NCI-H82 (cell line): ENCODE data around the gene DEPDC7.
A peak's percentile ranks its signal among the peaks of the same experiment; 100 is the strongest.
"Not testable (repeated sequence)": the region's sequence is repeated elsewhere in the genome, so short reads cannot be mapped to it uniquely, and the experiment has no call there.

Source experiments
- DNase-seq: peaks from one replicate; lab custom pipeline; 2025; lab: John Stamatoyannopoulos, UW

DEPDC7 gene

DNA sequence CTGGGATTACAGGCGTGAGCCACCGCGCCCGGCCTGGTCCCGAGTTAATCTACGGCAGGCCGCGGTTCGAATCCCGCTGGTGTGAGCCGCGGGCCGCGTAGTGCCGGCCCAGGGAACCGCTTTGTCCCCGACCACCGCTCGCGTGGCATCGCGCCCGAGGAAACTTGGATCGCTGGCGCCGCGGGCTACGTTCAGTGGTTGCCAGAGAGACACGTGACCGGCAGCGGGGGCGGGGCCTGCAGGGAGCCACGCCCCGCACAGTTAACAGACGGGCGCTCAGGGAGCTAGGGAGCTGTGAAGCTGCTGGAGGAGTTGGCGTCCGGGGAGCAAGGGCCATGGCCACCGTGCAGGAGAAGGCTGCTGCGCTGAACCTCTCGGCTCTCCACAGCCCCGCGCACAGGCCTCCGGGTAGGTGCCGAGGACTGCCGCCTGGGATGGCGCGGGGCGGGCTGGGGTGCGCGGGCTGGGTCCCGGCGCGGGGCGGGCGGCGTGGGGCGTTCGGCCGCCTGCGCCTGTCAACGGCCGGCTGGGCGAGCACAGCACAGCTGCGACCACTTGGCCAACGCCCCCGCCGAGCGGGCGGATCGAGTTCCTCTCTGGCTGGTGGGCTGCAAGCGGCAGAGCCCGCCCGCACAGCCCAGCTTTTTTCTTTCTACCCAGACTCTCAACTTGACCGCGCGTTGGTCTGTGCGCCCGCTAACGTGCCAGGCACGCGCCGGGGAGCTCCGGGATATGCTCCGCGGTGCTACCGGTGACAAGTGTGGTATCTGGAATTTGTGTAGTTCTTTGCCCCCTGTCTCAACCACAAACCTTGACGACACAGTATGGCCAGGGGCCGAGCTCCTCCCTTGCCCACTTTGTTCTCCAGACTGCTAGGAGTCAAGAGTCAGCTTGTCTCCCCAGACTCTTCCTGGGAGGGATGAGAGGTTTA is at the start of gene DEPDC7:
TSS of gene DEPDC7 (plus strand) at position 258 of the 931 bp plus-strand sequence. CDS start at position 336, 78 bp downstream.
- peak; percentile 95 for DNase-seq

DNA sequence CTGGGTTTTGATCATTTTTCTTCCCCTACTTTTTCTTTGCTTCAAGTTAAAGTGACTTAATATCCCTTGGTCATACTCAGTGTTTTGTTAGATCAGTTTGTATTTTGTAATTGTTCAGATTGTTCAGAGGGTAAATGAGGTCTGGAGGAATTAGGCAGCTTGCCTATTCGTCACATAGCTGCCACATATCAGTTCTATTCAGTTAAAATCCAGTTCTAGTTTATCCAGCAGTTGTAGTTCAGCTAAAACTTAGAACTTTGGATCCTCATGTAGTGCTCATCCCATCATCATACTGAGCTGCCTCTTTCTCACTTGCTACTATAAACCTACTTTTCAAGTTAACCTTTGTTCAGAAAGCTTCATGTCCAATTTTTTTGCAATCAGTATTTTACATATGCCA is 47.1 kb upstream of the DEPDC7 start:
- no peak for DNase-seq

DNA sequence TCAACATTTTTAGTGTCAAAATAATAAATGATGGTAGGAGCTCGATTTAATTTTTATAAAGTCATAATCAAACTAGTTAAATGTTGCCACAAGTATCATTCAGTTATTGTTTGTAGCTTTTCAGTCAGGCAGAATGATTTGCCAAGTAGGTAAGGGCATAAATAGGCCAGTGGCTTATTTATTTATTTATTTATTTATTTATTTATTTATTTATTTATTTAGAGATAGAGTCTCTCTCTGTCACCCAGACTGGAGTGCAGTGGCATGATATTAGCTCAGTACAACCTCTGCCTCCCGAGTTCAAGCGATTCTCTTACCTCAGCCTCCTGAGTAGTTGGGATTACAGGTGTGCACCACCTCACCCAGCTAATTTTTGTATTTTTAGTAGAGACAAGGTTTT is 43.4 kb upstream of the DEPDC7 start:
- not testable (repeated sequence) for DNase-seq

DNA sequence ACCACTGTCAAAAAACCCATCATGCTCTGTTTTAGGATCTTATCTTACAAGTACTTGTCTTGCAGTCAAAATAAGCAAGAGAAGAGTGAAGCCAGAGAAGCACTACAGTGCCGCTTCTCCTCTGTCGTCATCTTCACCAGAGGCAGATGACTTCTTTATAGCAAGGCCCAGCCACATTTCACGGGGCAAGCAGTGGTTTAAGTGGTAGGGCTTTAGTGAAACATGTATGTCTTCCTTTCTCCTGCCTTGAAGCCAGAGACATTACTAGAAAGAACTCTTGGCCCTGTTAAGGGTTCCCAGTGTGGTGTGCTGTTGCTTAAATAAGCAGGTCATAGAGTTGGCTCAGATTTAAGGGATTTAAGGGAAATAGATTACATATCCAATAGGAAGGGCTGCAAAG is 42.9 kb upstream of the DEPDC7 start:
- no peak for DNase-seq

DNA sequence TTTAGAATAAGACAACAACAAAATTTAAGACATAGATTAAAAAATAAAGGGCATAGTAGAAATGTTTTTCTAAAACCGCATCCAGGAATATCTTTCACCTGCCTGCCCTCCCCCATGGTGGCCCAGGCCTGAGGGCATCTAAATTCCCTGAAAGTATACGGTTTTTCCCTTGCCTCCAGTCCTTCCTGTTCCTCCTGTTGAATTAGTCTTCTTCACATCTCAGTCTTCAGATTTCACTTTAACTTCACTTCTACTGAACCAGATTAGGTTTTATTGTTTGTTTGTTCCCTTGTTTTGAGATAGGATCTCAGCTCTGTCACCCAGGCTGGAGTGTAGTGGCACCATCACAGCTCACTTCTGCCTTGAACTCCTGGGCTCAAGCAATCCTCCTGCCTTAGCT is 33.1 kb upstream of the DEPDC7 start:
- no peak for DNase-seq

DNA sequence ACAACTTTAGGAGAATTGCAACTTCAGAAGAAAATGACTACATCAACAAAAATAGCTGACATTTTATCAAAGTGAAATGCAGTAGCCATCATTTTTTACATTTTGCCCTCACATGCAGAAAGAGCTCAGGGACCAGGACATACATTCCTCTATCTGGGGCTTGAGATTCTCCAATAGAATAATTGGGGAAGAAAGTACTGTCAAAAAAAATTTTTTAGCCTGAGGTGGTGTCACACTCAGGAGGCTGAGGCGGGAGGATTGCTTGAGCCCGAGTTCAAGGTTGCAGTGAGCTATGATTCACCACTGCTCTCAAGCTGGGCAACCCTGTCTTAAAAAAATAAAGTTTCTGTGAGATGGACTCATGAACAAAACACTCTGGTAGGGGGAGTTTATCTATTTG is 32.2 kb upstream of the DEPDC7 start:
- DNase-seq = no peak

DNA sequence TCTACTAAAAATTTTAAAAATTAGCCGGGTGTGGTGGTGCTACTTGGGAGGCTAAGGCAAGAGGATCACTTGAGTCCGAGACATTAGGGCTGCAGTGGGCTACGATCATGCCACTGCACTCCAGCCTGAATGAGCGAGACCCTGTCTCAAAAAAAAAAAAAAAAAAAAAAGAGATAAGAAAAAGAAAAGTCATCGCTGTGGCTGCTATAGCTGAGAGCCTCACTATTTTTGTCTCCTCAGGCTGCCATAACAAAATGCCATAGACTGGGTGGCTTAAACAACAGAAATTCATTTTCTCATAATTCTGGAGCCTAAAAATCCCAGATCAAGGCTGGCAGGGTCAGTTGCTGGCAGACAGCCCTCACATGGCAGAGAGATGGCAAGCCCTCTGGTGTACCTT is 30.1 kb upstream of the DEPDC7 start:
- no peak for DNase-seq

DNA sequence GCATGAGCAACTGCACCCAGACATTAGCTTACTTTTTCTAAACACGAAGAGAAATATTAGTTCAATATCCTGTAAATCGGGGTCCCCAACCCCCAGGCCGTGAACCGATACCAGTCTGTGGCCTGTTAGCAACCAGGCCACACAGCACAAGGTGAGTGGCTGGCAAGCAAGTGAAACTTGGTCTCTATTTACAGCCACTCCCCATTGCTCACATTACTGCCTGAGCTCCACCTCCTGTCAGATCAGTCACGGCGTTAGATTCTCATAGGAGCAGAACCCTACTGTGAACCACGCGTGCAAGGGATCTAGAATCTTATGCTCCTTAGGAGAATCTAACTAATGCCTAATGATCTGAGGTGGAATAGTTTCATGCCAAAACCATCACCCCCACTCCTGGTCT is 27.8 kb upstream of the DEPDC7 start:
- DNase-seq = no peak

DNA sequence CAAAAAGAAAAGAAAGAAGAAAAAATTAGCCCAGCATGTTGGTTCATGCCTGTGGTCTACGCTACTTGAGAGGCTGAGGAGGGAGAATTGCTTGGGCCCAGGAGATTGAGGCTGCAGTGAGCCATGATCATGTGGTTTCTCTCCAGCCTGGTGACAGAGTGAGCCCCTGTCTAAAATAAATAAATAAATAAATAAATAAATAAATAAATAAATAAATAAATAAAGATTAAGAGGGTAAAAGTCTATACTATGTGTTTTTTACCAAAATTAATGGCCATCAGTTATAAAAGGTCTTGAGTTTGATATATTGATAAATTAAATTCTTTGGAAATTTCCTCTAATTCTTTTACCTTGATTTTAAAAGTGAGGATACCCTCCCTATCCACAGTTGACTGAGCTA is 25.2 kb upstream of the DEPDC7 start:
- no peak for DNase-seq

DNA sequence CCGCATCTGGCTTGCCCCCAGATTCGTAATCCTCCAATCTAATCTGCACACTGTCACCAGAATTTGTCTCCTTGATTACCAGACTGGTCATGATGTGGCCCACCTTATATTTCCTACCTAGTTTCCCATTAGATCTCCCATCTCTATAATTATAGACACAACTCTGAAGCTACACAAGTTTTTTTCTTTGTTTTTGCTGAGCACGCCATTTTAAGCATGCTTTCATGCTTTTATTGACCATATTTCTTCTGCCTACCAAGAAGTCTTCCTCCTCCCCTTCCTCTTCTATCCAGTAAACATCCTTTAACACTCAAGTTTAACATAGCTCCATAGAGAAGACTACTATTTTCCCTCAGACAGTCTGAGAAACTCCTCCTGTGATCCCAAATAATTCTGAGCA is 24.3 kb upstream of the DEPDC7 start:
- no peak for DNase-seq

DNA sequence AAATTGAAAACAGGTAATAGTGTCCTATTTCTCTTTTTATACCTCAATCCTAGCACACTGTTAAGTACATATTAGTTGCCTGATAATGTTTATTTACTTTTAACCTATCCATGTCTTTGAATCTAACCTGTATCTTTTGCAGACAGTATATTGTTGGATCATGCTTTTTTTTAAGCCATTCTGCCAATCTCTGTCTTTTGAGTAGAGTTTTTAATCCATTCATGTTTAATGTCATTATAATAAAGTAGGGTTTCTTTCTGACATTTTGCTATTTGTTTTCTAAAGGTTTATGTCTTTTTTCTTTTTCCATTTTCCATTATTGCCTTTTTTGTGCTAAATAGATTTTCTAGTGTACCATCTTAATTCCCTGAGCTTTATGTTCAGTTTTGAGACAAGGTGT is 23.8 kb upstream of the DEPDC7 start:
- no peak for DNase-seq

DNA sequence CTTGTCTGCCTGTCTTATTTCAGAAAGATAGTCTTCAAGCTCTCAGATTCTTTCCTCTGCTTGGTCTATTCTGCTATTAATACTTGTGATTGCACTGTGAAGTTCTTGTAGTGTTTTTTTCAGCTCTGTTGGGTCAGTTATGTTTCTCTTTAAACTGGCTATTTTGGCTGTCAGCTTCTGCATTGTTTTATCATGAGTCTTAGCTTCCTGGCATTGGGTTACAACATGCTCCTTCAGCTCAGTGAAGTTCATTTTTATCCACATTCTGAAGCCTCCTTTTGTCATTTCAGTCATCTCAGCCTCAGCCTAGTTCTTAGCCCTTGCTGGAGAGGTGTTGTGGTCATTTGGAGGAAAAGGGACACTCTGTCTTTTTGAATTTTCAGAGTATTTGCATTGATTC is 15.5 kb upstream of the DEPDC7 start:
- DNase-seq = no peak

DNA sequence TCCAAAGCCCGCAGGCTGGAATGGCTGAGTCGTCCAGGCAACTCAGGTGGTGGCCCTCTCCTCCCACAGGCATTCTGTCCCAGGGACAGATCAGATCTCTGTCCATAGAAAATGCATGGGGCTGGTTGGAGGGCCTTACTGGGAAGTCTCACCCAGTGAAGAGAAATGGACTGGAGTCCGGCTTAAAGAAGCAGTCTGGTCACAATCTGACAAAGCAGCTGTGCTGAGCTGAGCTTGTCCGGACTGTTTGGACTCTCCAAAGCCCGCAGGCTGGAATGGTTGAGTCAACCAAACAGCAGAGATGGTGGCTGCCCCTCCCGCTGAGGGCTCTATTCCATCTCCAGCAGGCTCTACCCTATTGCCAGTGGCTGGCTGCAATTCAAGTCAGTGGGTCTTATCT is 14.4 kb upstream of the DEPDC7 start:
- DNase-seq = no peak

DNA sequence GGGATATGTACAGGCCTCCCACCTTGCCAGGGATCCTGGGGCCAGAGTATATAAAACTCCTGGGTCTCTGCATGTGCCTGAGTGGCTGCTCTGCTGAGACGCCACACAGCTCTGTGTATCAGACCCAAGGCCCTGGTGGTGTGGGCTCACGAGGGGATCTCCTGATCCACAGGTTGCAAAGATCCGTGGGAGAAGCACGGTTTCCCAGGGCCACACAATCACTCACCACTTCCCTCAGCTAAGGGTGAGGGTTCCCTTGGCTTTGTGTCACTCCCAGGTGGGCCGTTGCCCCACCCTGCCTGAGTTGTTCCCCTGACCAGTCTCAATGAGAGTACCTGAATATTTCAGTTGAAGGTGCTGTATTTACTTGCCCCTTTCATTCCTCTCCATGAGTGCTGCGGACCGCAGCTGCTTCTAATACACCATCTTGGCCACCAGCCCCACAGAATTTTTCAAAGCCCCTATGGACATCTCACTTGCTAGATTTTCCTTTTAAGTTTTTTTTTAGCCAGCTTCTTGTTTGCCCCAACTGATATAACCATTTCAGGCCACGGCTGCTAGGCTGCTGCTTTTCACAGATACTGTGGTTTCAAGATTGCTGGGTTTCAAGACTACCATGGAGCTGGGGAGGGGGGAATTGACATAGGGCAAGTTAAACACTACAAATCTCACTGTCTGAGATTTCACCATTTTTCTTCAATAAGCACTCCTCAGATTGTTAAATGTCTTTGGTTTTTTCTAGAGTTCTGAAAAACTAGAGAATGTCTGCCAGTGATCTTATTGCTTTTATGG is 13.7 kb upstream of the DEPDC7 start:
- DNase-seq = no peak

DNA sequence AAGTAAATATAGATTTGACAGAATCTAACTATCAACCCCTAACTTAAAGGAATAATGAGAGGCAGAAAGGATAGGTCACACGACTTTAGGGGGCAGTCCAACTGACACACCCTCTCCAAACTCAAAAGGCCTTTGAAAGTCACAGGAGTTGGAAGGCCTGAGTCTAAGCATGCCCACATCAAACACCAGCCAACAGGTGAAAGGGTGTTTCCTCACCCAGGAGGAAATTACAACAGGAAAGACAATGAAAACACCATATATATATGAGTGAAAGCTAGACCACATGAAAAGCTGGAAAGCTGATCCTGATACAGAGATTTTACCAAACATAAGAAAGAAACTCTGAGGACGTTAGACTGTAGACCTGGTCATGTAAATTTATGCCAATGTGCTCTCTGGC is 10.5 kb upstream of the DEPDC7 start:
- no peak for DNase-seq

DNA sequence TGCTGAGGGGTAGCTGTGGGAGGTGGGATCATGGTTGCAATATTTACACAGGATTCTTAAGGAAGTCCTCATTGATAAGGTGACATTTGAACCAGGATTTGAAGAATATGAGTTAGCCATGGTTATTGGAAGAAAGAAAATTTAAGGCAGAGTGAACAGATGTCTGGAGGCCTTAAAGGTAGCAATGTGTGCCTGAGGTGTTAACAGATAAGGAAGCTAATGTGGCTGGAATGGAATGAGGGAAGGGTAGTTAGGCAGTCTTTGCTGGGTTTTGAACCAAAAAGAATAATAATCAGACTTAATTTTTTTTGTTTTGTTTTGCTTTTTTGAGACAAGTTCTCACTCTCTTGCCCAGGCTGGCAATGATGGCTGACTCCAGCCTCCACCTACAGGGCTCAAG is 9.7 kb upstream of the DEPDC7 start:
- no peak for DNase-seq

DNA sequence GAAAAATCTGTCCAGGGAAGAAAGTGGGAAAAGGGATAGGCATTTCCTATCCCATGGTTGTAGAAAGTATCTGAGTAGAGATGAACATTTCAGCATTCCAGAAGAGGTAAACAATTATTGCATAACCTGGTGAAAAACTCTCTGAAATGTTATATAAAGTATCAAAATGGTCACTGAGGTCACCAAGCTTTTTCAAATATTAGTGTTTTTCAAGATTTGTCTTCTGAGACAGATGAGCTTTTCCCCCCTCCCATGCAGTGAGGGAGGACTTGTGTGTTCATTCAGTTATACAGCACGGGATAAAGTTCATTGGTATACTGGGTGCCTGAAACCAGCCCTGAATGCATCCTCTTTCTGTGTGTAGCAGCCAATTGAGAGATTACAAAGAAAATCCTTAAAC is 1.9 kb upstream of the DEPDC7 start:
- no peak for DNase-seq

DNA sequence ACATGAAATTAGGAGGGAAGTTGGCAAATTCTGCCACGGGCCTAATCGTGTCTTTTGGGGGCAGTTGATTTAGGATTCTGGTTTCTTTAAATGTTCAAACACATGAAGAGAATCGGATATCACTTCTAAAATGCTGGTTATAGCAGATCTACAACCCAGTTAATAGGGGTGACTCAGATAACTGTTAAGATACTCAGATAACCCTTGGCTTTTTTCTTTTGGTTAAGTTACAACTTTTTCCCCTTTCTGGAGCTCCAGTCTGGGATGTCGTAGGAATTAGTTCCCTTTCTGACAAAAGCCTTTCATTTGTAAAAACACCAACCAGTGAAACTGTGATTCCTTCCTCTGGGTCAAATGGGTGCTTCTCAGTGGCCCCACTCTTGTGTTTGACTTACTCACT is 976 bp downstream of the DEPDC7 start:
- DNase-seq = no peak

DNA sequence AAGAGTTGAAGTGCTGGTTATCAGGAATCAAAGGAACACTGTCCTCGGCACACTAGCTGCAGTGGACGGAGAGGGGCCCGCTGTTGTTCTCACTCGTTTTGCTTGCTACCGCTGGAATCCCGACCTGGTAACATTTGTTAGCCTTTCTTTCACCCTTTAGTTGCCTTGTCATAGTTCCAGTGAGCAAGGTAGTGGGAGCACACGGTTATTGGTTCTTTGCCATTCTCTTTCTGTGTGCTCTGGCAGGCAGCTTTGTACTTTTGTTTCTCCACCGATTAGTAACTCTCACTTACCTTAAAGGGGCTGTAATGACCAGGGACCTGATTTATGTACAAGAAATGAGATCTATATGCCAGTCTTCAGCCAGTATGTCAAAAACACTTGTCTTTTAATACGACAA is 1.8 kb downstream of the DEPDC7 start:
- DNase-seq = peak; percentile 47

DNA sequence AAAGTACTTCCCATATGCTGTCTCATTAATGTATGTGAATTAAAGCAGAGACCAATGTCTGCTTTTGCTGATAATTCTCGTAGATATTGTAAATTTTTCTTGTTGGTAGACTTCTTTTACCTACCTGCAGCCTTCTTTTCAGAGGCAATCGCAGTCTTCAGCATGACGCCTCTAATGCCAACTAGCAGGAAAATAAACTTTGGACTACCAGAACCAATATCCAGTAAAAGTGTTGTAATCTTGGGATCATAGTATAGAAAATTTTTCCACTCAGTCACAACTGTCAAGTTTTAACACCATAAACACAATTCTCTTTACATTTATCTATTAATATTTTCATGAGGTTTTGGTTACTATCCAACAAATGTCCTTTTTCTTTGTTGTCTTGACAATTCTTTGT is 2.3 kb downstream of the DEPDC7 start:
- DNase-seq = no peak

DNA sequence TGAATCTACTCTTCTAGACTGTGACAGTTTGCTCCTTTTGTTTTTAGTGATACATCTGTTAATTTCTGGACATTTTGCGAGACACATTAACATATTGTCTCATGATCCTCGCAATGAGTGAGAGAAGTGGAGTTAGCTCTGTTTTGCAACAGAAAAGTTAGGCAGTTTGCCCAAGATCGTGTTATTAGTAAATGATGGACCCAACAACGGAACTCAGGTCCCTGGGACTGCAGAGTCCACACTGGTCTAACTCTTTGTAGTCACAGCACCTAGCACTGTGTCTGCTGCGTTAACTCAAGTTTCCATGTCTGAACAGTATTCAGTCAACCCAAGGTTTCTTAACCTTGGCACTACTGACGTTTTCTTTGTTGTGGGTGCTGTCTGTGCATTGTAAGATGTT is 3.2 kb downstream of the DEPDC7 start:
- no peak for DNase-seq

DNA sequence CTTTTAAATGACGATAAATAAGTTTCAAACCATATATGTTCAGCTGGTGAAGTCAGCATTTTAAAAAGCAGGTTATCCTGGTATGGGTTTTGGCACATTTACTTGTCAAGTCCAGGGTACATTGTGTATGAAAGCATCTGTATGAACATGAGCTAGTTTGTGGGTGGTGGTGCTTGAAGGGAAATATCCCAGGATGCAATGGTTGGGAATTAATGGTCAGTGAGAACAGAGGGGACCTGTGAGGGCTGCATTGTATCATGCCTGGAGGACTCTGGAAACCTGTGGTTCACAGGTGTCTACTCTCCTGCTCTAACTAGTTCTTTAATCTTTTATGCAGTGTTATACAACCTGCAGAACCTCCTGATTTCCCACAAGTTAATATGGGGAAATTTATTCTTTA is 5.8 kb downstream of the DEPDC7 start:
- peak; percentile 24 for DNase-seq

DNA sequence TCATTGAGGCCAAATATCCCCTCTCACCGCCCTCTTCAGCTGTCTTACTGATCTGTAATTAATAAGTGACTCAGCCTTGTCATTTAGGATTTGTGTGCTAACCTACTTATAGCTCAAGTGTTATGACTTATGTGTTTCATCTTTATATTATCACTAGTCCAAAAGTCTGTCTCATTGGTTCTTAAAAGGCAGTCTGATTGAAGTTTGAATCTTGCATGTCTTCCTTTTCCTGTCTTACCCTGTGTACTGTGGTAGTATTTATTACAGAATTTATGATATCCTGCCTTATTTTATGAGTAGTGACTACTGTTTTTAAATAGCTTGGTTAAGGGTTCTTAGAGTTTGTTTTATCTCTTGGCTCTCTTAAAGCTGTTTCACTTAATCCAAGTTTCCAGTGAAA is 6.3 kb downstream of the DEPDC7 start:
- peak; percentile 24 for DNase-seq
